Left ventricle myocardium superior (tissue), 1 donor: ENCODE results near the gene ZNF805. TPM values are rescaled to one million over a fixed set of nuclear protein-coding genes. Genes with fewer than 3 reads are reported as not detected.
A peak's percentile ranks its signal among the peaks of the same experiment; 100 is the strongest.
"Not testable (repeated sequence)": the region's sequence is repeated elsewhere in the genome, so short reads cannot be mapped to it uniquely, and the experiment has no call there.

ENCODE experiments used
- ATAC-seq: fragments of 200-7000 bp; cut with Tn5 transposase; one replicate; pipeline ENCODE4 v1.9.1; 2020; ENCODE audit warnings: mild to moderate bottlenecking, moderate library complexity
- DNase-seq: peaks from one replicate; pipeline ENCODE4 v3.0.0-alpha.2; 2020
- intact Hi-C: fragments of 100-400 bp; cut with micrococcal nuclease; formaldehyde crosslinking; loops from one replicate; pipeline ENCODE4 v1.11.0; 2022
- long read RNA-seq: library from polyadenylated mRNA; unstranded; transcript quantifications from one replicate; pipeline ENCODE4 v2.0.0, GENCODE V29; 2021
- total RNA-seq: library from RNA; stranded (reverse); fragmentation: NEBNext Ultra II Directional; extraction: Animal tissue kit (Norgen Biotek cat#: 25700); gene quantifications from one replicate; pipeline ENCODE4 v1.2.1, GENCODE V29; 2021
- donor health status: DM: no; HTN: yes; CAD: no; lungs with severe emphysema.

The ZNF805 gene
- 9.0 TPM for total RNA-seq
- long read RNA-seq, partial matches to known transcripts: 0 of 1 reads
- long read RNA-seq, other reads (novel, unspliced or antisense): 0 of 1 reads

- ATAC-seq (peak; percentile 99), DNase-seq (peak; percentile 98)
- intact Hi-C loops: no loop called here
Observed at GRCh38 chr19:57240311-57241090, at the start of gene ZNF805. Gene ZNF805 (plus strand): TSS chr19:57240632. CDS start chr19:57240892, 260 bp downstream.

DNA sequence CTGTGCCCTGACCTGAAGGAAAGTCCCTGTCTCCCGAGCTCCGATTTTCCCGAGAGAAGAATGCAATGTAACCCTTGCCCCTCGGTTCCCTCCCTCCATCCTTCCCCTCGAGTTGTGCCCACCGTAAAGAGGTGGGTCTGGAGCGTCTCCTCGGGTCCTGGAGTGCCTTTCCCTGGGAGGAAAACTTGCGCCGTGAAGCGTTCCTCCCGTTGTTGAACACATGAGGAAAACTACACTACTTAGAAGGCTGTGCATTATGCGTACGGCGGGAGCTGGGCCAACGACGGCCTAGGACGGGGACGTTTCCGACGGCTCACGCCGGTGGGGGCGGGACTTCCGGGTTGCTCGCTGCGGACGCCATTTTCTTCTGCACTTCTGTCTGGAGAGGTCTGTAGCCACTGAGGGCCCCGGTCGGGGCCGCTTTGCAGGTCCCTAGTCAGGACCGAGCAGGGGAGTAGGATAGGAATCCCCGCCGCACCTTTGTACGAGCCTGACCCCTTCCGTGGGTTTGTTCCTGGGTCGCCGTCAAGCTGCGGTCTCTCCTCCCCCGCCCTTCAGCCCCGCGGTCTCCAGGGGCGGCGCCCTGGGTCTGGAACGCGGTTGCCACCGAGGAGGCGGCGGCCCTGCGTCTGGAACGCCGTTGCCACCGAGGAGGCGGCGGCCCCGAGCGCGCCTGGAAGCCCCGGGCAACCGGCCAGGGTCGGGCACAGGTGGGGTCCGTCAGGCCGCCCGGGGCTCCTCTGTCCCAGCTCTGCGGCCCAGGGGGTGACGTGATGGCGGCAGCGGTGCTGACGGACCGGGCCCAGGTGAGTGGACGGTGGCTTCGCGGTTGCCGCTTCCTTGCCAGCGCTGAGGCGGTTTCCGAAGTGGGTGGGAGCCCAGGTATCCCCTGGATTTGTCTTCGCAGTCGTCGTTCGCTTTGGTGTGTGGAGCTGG, 49.0 kb upstream of the ZNF805 start, which contains the start of gene ZNF264:
Gene ZNF264 (plus strand): TSS at position 360 of the 936 bp plus-strand sequence. CDS start 414 bp downstream, at position 774.
- ATAC-seq: peak; percentile 99
- peak; percentile 97 for DNase-seq
- intact Hi-C loops: no loop called here

- ATAC-seq (no peak), DNase-seq (no peak)
- intact Hi-C loops: no loop called here
Observed at GRCh38 chr19:57192077-57192420, 48.4 kb upstream of the ZNF805 start.

DNA sequence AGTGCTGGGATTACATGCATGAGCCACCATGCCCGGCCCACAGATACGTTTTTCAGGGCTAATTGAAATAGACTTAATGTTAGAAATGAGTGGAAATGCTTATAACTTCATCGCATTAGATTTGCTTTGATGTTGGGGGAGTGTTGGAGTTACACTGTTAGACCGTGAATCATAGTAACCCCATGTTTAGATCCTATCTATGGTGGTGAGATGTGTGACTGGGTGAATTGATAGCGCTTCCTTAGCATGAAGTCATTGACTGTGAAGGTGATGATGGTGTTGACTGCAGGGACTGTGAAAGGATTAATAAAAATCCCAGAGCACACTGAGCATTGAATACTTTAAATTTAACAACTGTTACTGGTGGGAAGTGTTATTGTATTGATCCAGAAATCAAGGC, 47.4 kb upstream of the ZNF805 start:
- intact Hi-C loops: no loop called here
- no peak for DNase-seq

DNA sequence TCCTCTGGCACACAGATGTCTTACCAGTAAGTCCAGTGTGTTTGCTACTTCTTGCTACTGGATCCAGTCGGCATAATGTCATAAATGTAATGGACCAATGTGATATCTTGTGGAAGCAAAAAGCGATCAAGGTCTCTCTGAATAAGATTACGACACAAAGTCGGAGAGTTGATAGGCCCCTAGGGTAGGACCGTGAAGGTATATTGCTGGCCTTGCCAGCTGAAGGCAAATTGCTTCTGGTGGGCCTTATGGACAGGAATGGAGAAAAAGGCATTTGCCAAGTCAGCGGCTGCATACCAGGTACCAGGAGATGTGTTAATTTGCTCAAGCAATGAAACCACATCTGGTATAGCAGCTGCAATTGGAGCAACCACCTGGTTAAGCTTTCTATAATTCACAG, 42.6 kb upstream of the ZNF805 start:
- intact Hi-C loops, ATAC-seq, DNase-seq: not testable (repeated sequence)

More for the DNA sequence above, 47.4 kb upstream of the ZNF805 start:
- ATAC-seq: no peak

- DNase-seq (no peak), ATAC-seq (no peak)
- intact Hi-C loops: no loop called here
Observed at GRCh38 chr19:57202160-57202559, 38.3 kb upstream of the ZNF805 start.

DNA sequence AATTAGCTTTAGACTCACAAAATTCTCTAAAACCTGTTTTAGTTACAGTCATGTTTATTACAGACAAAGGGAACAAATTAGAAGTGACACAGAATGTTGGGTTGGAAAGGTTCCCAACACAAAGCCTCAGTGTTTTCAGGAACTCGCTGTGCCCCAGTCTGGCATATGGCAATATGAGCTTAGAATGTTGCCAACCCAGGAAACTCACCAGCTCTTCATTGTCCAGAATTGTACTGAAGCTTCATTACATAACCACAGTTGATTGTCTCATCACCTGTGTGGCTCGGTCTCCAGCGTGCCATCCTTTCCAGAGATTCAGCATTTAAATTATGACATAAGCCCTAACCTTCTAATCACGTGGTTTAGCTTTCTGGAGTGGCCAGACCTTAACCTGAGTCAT, 30.1 kb upstream of the ZNF805 start:
- intact Hi-C loops: no loop called here
- DNase-seq (no peak), ATAC-seq (no peak)

DNA sequence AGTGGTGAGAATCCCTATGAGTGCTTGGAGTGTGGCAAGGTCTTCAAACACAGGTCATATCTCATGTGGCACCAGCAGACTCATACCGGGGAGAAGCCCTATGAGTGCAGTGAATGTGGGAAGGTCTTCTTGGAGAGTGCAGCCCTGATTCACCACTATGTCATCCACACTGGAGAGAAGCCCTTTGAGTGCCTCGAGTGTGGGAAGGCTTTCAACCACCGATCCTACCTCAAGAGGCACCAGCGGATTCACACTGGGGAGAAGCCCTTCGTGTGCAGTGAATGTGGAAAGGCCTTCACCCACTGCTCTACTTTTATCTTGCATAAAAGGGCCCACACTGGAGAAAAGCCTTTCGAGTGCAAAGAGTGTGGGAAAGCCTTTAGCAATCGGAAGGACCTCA, 28.3 kb upstream of the ZNF805 start:
- intact Hi-C loops: no loop called here
- no peak for ATAC-seq
- no peak for DNase-seq

DNA sequence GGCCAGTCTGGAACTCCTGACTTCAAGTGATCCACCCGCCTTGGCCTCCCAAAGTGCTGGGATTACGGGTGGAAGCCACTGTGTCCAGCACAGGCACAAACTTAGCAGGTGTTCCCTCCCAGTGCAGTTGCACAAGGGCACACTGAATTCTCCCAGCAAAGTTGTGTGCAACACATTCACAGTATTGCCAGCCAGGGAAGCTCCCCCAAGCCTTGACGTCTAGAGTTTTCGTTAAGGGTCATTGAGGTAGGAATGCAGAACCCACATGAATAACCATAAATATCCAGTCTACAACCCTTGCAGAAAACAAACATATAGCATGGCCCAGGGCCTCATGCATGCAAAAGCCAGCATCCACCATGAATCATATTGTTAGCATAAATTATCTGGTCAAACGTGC, 12.9 kb upstream of the ZNF805 start:
- intact Hi-C loops: no loop called here

DNA sequence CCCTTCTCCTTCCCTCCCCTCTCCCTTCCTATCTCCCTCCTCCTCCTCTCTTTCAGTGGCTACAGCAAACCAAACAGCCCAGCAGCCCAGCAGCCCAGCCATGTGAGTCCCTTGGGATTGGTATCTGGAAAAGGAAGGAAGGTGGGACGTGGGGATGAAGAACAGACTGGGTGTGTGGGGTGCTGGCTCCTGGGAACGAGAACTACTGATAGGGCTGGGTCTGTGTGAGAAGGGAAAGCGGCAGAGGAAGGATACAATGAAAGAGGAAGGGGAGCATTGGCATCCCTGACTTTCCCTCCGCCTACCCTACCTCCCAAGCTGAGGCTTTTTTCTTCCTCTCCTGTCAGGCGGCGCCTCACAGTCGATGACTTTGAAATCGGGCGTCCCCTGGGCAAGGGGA, 8.7 kb upstream of the ZNF805 start:
- DNase-seq (no peak), ATAC-seq (no peak)
- intact Hi-C loops: no loop called here

More for the DNA sequence above, 12.9 kb upstream of the ZNF805 start:
- no peak for ATAC-seq
- no peak for DNase-seq

- intact Hi-C loops: no loop called here
- ATAC-seq (no peak), DNase-seq (no peak)
Observed at GRCh38 chr19:57233207-57233606, 7.2 kb upstream of the ZNF805 start.

- DNase-seq (no peak), ATAC-seq (no peak)
- intact Hi-C loops: no loop called here
Observed at GRCh38 chr19:57239982-57240310, 486 bp upstream of the ZNF805 start.

- DNase-seq (no peak), ATAC-seq (no peak)
- intact Hi-C loops: no loop called here
Observed at GRCh38 chr19:57241176-57241575, 744 bp downstream of the ZNF805 start.

DNA sequence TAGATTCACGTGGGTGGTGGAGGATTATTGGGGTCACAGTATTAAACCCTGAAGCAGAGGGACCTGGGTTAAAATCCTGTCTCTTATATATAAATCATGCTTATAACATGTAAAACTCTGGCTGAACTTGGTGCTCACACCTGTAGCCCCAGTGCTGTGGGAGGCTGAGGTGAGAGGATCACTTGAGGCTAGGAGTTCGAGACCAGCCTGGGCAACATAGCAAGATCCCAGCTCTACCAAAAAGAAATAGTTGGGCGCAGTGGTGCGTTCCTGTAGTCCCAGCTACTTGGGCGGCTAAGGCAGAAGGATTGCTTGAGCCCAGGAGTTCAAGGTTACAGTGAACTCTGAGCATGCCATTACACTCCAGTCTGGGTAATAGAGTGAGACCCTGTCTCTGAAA, 2.4 kb downstream of the ZNF805 start:
- ATAC-seq: no peak
- intact Hi-C loops: no loop called here
- DNase-seq: no peak

DNA sequence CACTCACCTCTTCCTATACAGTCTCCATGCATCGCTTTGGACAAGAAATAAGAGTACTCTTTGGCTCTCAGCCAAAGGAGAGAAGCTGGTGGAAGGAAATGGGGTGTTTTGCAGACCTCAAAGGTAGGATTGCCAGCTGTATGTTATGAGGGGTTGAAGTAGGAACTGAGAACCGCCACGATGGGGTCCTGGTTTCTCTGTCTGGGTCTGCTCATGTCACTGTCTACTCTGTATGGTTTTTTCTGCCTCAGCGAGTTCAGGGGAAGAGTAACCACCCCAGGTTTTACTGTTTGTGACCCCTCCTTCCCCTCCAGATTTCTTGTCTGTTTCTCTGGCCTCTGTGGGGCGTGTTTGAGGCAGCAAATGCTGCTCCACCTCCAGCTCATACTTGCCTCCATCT, 4.1 kb downstream of the ZNF805 start:
- DNase-seq: no peak
- ATAC-seq: no peak
- intact Hi-C loops: no loop called here

GRCh38 chr19:57245066-57245465, 4.6 kb downstream of the ZNF805 start:
- intact Hi-C loops: no loop called here
- ATAC-seq (no peak), DNase-seq (no peak)

DNA sequence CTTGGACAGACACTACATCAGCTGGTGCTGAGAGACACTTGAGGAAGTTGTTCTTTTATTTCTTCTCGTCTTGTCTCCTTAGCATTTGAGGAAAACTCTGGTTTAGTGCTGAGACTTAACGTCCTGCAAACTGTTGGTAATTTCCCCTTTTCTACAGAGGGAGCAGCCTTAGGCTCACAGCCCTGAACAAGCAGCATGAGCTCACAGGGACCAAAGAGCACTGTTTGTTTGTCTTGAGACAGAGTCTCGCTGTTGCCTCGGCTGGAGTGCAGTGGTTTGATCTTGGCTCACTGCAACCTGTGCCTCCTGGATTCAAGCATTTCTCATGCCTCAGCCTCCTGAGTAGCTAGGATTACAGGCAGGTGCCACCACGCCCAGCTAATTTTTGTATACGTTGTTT, 5.5 kb downstream of the ZNF805 start:
- ATAC-seq: no peak
- intact Hi-C loops: no loop called here

DNA sequence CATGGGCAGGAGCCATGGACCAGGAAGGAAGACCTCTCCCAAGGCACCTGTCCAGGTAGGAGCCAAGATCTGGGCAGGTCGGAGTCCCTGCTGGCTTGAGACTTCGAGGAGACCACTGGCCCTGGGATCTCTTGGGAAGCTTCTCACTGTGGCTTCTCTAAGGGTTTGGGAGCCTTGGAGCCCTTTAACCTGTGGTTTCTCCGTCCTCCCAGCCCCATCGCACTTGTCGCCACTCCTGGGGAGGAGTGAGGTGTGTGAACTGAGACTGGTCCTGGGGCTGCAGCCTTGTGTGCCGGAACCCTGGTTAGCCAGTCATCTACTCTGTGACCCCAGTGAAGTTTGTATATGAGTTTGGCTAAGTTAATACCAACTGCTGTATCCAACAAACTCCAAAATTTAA, 8.2 kb downstream of the ZNF805 start:
- intact Hi-C loops: no loop called here
- ATAC-seq (no peak), DNase-seq (no peak)

More for the DNA sequence above, 5.5 kb downstream of the ZNF805 start:
- no peak for DNase-seq

DNA sequence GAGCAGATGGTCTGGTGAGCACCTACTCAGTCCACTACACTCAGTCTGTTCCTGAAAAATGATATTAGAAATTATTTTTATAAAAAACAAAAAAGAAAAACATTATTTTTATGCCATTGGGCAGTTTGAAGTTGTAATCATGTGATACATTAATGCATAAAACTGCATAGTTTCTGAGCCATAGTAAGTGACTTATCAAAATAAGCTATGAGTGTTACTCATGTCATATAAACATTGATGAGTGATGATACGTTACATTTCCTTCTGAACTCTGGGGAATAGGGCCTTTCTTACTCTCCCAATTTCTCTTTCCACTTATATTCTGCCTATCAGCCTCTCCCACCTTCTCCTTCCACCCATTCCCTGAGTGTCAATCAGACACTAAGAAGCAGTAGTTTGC, 8.9 kb downstream of the ZNF805 start:
- intact Hi-C loops: no loop called here
- ATAC-seq (no peak), DNase-seq (no peak)

DNA sequence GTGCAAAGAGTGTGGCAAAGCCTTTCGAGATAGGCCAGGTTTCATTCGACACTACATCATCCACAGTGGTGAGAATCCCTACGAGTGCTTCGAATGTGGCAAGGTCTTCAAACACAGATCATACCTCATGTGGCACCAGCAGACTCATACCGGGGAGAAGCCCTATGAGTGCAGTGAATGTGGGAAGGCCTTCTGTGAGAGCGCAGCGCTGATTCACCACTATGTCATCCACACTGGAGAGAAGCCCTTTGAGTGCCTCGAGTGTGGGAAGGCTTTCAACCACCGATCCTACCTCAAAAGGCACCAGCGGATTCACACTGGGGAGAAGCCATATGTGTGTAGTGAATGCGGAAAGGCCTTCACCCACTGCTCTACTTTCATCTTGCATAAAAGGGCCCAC, 13.3 kb downstream of the ZNF805 start:
- ATAC-seq, intact Hi-C loops, DNase-seq: not testable (repeated sequence)
